ENCODE results near the gene XCL1. TPM values are rescaled to one million over a fixed set of nuclear protein-coding genes. Genes with fewer than 3 reads are reported as not detected.

XCL1 gene
- total RNA-seq, 1 donor from 2014 or later = 1.2 TPM

DNA sequence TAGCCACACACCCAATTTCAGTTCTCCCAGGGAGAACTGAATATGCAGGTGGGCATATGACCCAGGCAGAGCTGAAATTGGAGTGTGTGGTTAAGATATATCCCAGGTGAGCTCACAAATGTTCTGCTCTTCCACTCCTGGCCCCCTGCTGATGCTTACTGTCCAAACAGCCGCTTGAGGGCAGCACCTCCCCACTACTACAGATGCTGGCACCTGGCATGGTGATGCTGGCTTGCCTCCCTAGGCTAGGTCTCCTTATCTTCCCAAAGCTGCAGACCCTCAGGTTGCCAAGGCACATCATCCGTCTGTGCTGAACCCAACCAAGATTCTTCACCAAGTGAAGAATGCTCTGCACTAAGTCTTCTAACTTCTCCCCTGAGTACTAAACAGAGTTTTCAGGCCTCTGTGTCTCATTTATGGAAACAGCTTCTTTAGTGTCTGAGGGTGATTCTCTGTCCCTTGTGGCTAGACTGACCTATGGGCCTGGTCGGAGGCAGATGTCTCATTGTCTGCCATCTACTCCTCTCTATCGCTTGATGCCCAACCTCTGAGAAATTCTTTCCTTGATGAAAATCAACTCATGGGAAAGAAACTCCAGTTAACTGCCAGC is 27.2 kb downstream of the XCL1 start:
- peak; percentile 75 for DNase-seq
- intact Hi-C loops (cut with DNase I) = loop anchor here (5.0 kb wide), 1 partner anchor 744 kb away; no protein-coding TSS in a partner anchor
- Histone ChIP-seq H3K4me1 (peaks cover 4% of the 10 kb centered on the region), H3K4me3 (no peak overlapping the region), H3K27ac (no peak overlapping the region), H3K36me3 (no peaks in the 10 kb centered on the region), H3K27me3 (ENCODE audit: low read depth) (no peaks in the 10 kb centered on the region), H3K9me3 (no peaks in the 10 kb centered on the region)
- ATAC-seq = peak; percentile 91 to 95
- peak; percentile 78 for TF ChIP-seq CTCF (IDR thresholded peaks at IDR 0.05)

DNA sequence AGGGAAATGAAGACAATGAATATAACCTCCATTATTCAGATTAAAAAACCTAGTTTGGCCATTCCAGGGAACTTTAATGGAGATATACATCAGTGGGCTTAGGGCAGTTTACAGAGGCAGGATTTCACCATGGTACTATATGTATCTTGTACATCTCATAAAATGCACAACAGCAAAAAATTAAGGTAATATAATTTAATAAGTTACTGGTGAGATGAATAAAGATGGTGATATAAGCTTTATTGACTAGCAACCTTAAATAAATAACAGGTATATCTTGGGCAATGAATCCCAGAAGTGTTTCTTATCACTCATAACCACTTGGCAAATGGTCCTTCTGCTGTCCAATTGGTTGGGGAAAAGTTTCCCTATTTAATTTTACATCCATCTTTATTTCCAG is 29.0 kb downstream of the XCL1 start:
- TF ChIP-seq CTCF (IDR thresholded peaks at IDR 0.05) = no peak
- Histone ChIP-seq H3K36me3 (no peaks in the 10 kb centered on the region), H3K27me3 (ENCODE audit: low read depth) (no peaks in the 10 kb centered on the region), H3K4me3 (no peak overlapping the region), H3K4me1 (peaks cover 4% of the 10 kb centered on the region), H3K27ac (no peak overlapping the region), H3K9me3 (no peaks in the 10 kb centered on the region)
- no peak for DNase-seq
- intact Hi-C loops (cut with DNase I) = no loop called here
- no peak for ATAC-seq

DNA sequence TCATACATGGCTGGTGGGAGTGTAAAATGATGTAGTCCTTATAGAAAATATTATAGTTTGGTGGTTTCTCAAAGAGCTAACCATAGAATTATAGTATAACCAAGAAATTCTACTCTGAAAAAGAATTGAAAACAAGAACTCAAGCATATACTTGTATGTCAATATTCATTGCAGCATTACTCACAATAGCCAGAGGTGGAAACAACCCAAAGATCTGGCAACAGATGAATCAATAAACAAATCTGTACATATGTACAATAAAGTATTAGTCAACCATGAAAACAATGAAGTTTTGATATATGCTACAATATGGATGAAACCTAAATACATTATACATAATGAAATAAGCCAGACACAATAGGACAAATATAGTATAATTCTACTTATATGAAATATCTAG is 29.7 kb downstream of the XCL1 start:
- intact Hi-C loops (cut with DNase I) = no loop called here
- Histone ChIP-seq H3K9me3 (no peaks in the 10 kb centered on the region), H3K36me3 (no peaks in the 10 kb centered on the region), H3K4me1 (peaks cover 4% of the 10 kb centered on the region), H3K4me3 (no peak overlapping the region), H3K27me3 (ENCODE audit: low read depth) (no peaks in the 10 kb centered on the region), H3K27ac (no peak overlapping the region)
- no peak for TF ChIP-seq CTCF (IDR thresholded peaks at IDR 0.05)
- DNase-seq (no peak), ATAC-seq (no peak)

DNA sequence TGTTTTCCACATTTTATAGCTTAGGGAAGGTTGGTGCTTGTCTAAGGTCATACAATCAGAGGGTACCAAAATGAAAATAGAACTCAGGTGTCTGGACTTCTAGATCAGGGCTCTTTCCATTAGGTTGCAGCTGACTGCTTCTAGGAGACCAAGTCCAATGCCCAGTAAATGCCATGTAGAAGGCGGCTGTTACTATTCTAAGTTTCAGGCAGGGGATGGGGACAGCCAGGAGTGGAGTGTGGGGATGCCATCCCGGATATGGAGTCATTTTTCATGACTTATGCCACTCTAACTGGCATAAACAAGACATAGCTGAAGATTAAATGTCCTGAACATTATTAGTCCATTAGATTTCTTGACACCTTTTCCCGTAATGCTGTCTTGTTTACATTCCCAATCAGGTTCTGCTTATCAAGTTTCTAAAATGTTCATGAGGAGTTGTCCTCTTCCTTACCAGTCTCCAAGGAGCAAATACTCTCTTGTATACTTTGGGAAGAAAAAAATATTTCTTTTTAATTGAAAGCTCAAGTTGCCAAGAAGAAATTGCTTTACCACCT is 31.5 kb downstream of the XCL1 start:
- DNase-seq (no peak), ATAC-seq (no peak)
- no peaks in the 10 kb centered on the region for H3K9me3 ChIP-seq
- no peaks in the 10 kb centered on the region for H3K27me3 ChIP-seq (ENCODE audit: low read depth)
- H3K4me1 ChIP-seq = peaks cover 4% of the 10 kb centered on the region
- intact Hi-C loops (cut with DNase I) = no loop called here
- no peak for TF ChIP-seq CTCF (IDR thresholded peaks at IDR 0.05)
- H3K4me3 ChIP-seq = no peak overlapping the region
- H3K36me3 ChIP-seq = no peaks in the 10 kb centered on the region
- H3K27ac ChIP-seq = no peak overlapping the region

DNA sequence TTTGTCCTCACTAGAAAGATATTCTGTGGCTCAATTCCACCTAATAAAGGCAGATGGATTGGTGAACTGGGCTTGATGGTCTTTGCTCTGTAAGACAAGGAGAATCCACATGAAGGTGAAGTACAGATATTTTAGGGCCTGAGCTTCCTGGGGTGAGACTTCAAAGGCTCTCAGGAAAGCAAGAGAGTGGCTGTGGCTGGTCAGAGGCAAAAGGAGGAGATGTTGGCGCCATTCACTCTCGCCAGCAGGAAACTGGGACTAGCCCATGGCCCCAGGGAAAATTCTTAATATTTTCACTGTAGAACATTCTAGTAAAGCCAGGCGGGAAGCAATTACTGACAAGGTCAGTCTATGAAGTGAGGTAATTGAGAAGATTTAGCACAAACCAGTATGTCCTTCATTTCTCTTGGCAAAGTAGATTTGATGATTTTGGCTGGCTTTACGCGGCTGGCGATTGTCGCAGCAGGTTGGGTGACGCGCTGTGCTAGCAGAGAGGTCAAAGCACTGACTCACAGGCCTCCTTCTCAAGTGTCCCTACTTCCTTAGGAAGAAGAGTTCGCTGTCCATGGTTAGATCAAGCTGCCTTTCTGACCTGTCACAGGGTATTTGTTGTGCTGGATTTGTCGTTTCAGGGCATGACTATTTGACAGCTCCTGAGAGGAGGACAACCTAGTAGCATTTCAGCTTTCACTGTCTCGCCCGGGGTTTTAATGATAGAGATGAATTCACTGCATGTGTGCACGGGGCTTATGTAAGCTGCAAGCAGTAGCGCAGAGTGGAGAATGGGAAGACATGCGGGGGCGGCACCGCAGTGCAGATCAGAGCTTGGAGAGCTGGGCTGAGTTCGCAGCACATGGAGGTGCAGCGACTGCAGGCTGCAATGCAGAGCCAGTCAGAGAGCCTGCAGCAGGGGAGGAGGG is 32.7 kb downstream of the XCL1 start:
- H3K27me3 ChIP-seq (ENCODE audit: low read depth) = no peaks in the 10 kb centered on the region
- H3K4me1 ChIP-seq = no peaks in the 10 kb centered on the region
- no peak for ATAC-seq
- no peak overlapping the region for H3K27ac ChIP-seq
- no peak for TF ChIP-seq CTCF (IDR thresholded peaks at IDR 0.05)
- no peaks in the 10 kb centered on the region for H3K36me3 ChIP-seq
- intact Hi-C loops (cut with DNase I) = no loop called here
- H3K4me3 ChIP-seq = no peak overlapping the region
- no peaks in the 10 kb centered on the region for H3K9me3 ChIP-seq
- DNase-seq = no peak
